ENCODE results near the gene CMTM4.

- TF ChIP-seq, protein P1, sequence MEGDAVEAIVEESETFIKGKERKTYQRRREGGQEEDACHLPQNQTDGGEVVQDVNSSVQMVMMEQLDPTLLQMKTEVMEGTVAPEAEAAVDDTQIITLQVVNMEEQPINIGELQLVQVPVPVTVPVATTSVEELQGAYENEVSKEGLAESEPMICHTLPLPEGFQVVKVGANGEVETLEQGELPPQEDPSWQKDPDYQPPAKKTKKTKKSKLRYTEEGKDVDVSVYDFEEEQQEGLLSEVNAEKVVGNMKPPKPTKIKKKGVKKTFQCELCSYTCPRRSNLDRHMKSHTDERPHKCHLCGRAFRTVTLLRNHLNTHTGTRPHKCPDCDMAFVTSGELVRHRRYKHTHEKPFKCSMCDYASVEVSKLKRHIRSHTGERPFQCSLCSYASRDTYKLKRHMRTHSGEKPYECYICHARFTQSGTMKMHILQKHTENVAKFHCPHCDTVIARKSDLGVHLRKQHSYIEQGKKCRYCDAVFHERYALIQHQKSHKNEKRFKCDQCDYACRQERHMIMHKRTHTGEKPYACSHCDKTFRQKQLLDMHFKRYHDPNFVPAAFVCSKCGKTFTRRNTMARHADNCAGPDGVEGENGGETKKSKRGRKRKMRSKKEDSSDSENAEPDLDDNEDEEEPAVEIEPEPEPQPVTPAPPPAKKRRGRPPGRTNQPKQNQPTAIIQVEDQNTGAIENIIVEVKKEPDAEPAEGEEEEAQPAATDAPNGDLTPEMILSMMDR (IDR thresholded peaks at IDR 0.05; ENCODE audit: insufficient read depth, low read length, poor library complexity, severe bottlenecking): no peak
- TF ChIP-seq EZH2phosphoT487 (conservative IDR thresholded peaks at IDR 0.05; ENCODE audit: low read length): no peak
These were observed 79.5 kb downstream of the CMTM4 start for GRCh38 chr16:66617010-66617434.

All from SU-DHL-6 (cell line).